Suprapubic skin (tissue), 4 donors: ENCODE results near the gene MFAP2. TPM values are rescaled to one million over a fixed set of nuclear protein-coding genes. Genes with fewer than 3 reads are reported as not detected.

Source experiments
- DNase-seq, 2 donors: peaks; one replicate each; pipeline ENCODE4 v3.0.0-alpha.2; 2019; ENCODE audit warnings: low spot score in 2 of 2
- H3K27ac ChIP-seq: fragments of 200-600 bp; sonication (generic); one replicate; pipeline ENCODE4 v1.5.1; 2019
- H3K27me3 ChIP-seq: fragments of 200-600 bp; sonication (generic); one replicate; pipeline ENCODE4 v1.5.1; 2019
- H3K36me3 ChIP-seq: fragments of 200-600 bp; sonication (generic); one replicate; pipeline ENCODE4 v1.5.1; 2019
- H3K4me1 ChIP-seq: fragments of 200-600 bp; sonication (generic); one replicate; pipeline ENCODE4 v1.5.1; 2019
- H3K4me3 ChIP-seq: fragments of 200-600 bp; sonication (generic); one replicate; pipeline ENCODE4 v1.5.1; 2019; ENCODE audit warnings: mild to moderate bottlenecking
- H3K9me3 ChIP-seq: fragments of 200-600 bp; sonication (generic); one replicate; pipeline ENCODE4 v1.5.1; 2019
- EP300 ChIP-seq: sonication (generic); formaldehyde crosslinking; IDR thresholded peaks from one replicate; pipeline ENCODE4 v1.6.1; 2017; ENCODE audit warnings: antibody characterized with exemption
- POLR2A ChIP-seq, 2 donors: fragments of 450-650 bp; IDR thresholded peaks; one replicate each; pipeline ENCODE4 v1.6.1; 2017; ENCODE audit warnings: antibody characterized with exemption in 2 of 2, mild to moderate bottlenecking in 2 of 2, moderate library complexity in 2 of 2
- POLR2AphosphoS5 ChIP-seq, 3 donors: sonication (generic); formaldehyde crosslinking; IDR thresholded peaks; one replicate each; pipeline ENCODE4 v1.6.1; 2017; ENCODE audit warnings: antibody characterized with exemption in 3 of 3
- WGBS: methylation state at CpG from one replicate; pipeline ENCODE4 v1.1.5; 2018; 5-methylcytosine and 5-hydroxymethylcytosine counted together
- total RNA-seq, 4 donors: library from RNA; depleted of rRNA; stranded (reverse); fragments of >200 nt; gene quantifications; one replicate each; pipeline ENCODE4 v1.1.0, GENCODE V29; 2016
- TF ChIP-seq, protein P1 (sequence below), 2 donors: fragments of 200-600 bp in 1 of 2; fragments of 450-650 bp in 1 of 2; sonication (generic) in 1 of 2; IDR thresholded peaks; one replicate each; pipeline ENCODE4 v1.5.1; 2016 to 2019; ENCODE audit warnings: antibody characterized with exemption in 2 of 2, mild to moderate bottlenecking in 1 of 2, moderate library complexity in 1 of 2

The MFAP2 gene
- total RNA-seq, 4 donors from 2014 or later, result 5.6 to 8.3 (median 7.1) TPM

DNA sequence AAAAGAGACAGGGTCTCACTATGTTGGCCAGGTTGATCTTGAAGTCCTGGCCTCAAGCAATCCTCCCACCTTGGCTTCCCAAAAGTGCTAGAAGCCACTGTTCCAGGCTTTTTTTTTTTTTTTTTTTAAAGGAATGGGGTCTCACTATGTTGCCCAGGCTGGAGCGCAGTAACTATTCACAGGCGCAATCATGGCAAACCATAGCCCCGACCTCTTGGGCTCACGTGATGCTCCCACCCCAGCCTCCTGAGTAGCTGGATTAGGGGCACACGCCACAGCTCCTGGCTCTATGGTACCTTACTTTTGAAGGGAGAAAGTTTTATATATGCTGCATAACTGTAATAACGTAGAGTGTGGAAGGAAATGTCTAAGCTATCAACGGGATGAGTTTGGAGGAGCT lies 37.0 kb upstream of the MFAP2 start:
- TF ChIP-seq EP300, result no peak
- Histone ChIP-seq H3K36me3 (peaks cover 50% of the 10 kb centered on the region), H3K4me1 (peaks cover 7% of the 10 kb centered on the region), H3K9me3 (no peaks in the 10 kb centered on the region), H3K4me3 (no peak overlapping the region), H3K27ac (no peak overlapping the region), H3K27me3 (no peaks in the 10 kb centered on the region)
- DNase-seq, result no peak
- 96% methylated on average over 7 of the region's 7 CpGs for WGBS

DNA sequence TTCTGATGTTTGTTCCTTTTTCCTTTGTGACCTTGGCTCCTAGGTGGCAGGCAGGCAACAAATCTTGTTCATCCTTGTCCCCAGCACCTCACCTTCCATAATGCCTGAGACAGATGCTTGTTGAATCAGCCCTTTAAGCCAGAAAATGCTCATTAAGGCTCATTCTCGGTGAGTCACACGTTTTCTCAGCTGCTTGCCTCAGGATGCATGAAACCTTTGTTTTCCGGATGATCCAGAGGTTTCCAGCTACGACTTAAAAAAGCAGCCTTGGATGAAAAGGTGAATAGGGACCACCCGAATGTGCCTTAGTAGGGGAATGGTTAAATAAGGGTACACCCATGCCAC lies 35.9 kb upstream of the MFAP2 start:
- Histone ChIP-seq H3K36me3 (peaks cover 38% of the 10 kb centered on the region), H3K9me3 (no peaks in the 10 kb centered on the region), H3K27me3 (no peaks in the 10 kb centered on the region), H3K4me1 (peaks cover 13% of the 10 kb centered on the region), H3K4me3 (no peak overlapping the region), H3K27ac (no peak overlapping the region)
- peak in 1 of 2 donors; percentile 24 for DNase-seq
- 73% methylated on average over 5 of the region's 5 CpGs for WGBS
- TF ChIP-seq EP300, result no peak

DNA sequence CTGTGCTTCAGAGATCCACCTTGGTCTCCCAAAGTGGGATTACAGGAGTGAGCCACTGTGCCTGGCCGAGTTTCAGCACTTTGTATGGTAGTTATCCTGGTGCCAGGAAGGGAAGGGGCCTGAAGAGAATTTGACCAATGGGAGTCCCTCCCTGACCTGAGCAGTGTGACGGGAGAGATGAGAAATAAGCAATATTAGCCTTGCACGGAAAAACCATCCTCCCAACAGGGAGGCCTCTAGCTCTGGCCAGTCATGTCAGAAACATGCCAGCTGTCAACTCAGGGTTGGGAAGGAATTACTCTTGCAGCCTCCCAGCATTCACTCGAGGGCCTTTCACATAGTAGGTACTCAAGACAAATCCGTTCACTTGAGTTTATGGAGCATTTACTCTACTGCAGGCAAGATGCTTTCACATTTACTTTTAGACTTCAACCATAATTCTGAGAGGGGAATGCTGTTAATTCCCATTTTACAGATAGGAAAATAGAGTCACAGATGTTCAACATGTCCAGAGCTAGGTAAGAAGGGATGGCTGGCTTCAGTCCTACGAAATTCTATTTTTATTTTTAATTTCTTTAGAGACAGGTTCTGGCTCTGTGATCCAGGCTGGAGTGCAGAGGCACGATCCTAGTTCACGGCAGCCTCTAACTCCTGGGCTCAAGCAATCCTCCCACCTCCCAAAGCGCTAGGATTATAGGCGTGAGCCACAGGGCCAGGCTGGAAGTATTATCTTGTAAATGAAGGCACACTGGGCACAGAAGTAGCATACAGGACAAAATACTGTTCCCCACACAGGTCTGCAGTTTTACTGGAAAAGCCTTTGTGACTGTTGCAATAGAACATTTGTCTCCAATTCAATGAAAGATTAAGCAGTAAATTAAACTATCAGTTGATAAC lies 34.5 kb upstream of the MFAP2 start:
- Histone ChIP-seq H3K36me3 (peaks cover 25% of the 10 kb centered on the region), H3K9me3 (no peaks in the 10 kb centered on the region), H3K4me1 (peaks cover 26% of the 10 kb centered on the region), H3K27ac (no peak overlapping the region), H3K4me3 (no peak overlapping the region), H3K27me3 (no peaks in the 10 kb centered on the region)
- TF ChIP-seq POLR2A (IDR thresholded peaks at IDR 0.05), result no peak
- TF ChIP-seq, protein P1, sequence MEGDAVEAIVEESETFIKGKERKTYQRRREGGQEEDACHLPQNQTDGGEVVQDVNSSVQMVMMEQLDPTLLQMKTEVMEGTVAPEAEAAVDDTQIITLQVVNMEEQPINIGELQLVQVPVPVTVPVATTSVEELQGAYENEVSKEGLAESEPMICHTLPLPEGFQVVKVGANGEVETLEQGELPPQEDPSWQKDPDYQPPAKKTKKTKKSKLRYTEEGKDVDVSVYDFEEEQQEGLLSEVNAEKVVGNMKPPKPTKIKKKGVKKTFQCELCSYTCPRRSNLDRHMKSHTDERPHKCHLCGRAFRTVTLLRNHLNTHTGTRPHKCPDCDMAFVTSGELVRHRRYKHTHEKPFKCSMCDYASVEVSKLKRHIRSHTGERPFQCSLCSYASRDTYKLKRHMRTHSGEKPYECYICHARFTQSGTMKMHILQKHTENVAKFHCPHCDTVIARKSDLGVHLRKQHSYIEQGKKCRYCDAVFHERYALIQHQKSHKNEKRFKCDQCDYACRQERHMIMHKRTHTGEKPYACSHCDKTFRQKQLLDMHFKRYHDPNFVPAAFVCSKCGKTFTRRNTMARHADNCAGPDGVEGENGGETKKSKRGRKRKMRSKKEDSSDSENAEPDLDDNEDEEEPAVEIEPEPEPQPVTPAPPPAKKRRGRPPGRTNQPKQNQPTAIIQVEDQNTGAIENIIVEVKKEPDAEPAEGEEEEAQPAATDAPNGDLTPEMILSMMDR (IDR thresholded peaks at IDR 0.05), result no peak
- TF ChIP-seq POLR2AphosphoS5 (IDR thresholded peaks at IDR 0.05), result no peak
- no peak for TF ChIP-seq EP300
- 85% methylated on average over 10 of the region's 10 CpGs for WGBS
- peak in 1 of 2 donors; percentile 15 for DNase-seq

DNA sequence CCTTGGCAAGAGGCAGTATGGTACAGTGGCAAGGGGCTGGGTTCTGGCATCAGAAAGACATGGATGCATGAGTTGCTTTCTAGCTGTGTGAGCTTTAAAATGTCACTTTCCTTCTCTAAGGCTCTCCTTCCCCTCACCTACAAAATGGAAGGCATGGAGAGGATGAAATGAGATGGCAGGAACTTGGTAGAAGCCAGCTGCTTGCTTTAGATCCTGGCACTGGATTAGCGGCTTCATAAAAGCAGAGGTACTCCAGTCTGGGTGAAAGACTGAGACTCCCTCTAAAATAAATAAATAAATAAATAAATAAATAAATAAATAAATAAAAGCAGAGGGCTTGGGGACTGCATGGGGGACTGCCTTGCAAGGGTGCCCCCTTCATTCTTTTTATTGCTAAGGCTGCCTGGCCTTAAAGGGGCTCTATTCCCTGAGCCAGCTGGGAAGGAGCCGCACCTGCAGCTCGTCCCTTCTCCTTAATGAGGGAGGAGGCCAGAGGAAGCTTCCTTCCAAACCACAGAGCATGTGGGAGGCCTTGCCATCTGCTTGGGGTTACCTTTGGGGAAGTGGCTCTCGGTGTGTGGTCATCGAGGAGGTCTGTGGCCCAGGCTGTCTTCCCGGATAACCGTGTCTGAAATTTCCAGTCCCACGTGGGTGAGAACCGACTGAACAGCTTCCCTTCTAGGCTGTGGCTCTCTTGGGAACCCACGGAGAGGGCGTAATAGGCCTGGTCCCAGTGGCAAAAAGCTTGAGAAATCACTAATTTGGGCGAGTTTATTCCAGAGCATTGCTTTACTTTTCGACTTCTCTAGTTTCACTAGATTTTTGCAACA lies 33.3 kb upstream of the MFAP2 start:
- Histone ChIP-seq H3K36me3 (peaks cover 13% of the 10 kb centered on the region), H3K4me1 (peaks cover 32% of the 10 kb centered on the region), H3K27ac (no peak overlapping the region), H3K9me3 (no peaks in the 10 kb centered on the region), H3K27me3 (no peaks in the 10 kb centered on the region), H3K4me3 (no peak overlapping the region)
- 69% methylated on average over 13 of the region's 13 CpGs for WGBS
- DNase-seq, result peak in 1 of 2 donors; percentile 35
- TF ChIP-seq POLR2AphosphoS5 (IDR thresholded peaks at IDR 0.05) (no peak), EP300 (no peak), POLR2A (IDR thresholded peaks at IDR 0.05) (no peak)
- TF ChIP-seq, protein P1 (IDR thresholded peaks at IDR 0.05), result no peak

DNA sequence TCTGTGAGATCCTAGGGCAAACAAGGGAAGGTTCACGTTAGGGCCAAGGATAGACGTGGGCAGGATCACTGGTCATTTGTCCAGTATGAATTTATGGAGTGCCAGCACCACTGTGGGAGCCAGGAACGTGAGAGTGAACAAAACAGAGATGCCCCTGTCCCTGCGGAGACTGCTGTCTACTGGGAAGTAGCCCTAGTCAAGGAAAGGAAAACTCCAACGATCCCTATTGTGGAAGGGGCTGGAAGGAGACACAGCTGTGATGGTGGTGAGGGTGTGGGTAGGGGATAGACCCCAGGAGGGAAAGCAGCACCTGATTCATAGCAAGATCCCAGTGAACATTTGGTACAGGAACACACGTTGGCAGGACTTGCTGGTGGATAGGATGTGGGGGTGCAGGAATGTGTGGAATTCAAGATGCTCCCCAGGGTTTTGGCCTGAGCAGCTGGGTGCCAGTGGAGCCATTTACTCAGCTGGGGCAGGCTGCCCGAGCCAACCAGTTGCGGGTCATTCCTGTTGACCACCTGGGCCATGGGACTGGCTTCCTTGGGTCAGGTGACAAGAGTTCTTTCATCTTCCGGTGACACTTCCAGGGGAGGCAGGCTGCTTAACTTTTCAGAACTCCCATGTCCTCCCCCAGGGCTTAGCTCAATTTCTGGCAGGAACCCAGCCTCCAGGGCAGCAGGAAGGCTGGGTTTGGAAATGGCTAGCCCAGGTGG lies 32.5 kb upstream of the MFAP2 start:
- H3K4me3 ChIP-seq, result no peak overlapping the region
- TF ChIP-seq EP300 (no peak), POLR2A (IDR thresholded peaks at IDR 0.05) (no peak), POLR2AphosphoS5 (IDR thresholded peaks at IDR 0.05) (no peak)
- TF ChIP-seq, protein P1 (IDR thresholded peaks at IDR 0.05), result no peak
- 70% methylated on average over 7 of the region's 9 CpGs for WGBS
- H3K27me3 ChIP-seq, result no peaks in the 10 kb centered on the region
- peaks cover 5% of the 10 kb centered on the region for H3K36me3 ChIP-seq
- H3K27ac ChIP-seq, result no peak overlapping the region
- DNase-seq, result peak in 1 of 2 donors; percentile 49
- H3K9me3 ChIP-seq, result no peaks in the 10 kb centered on the region
- peaks cover 32% of the 10 kb centered on the region for H3K4me1 ChIP-seq
